ENCODE measurements around the gene KISS1.

KISS1 gene

GRCh38 chr1:204218552-204218951 is 22.3 kb upstream of the KISS1 start:
- in situ Hi-C loops (cut with MboI; ENCODE audit: low sequenced_read_pairs) = no loop called here

DNA sequence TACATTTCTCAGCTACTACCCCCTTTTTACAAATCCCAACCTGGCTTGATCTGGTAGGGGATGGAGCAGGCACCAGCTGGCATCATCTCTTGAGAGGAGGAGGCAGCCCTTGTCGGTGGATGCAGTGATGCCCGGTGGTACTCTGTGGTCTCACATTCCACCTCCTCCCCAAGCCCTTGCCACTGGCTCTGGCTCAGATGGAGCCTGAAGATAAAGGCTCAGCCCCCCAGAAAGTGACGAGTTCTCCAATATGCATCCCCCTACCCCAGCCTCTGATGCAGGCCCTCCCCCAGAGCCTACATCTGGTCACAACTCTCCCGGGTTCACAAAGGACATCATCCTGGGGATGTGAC is 21.3 kb upstream of the KISS1 start:
- in situ Hi-C loops (cut with MboI; ENCODE audit: low sequenced_read_pairs) = no loop called here

DNA sequence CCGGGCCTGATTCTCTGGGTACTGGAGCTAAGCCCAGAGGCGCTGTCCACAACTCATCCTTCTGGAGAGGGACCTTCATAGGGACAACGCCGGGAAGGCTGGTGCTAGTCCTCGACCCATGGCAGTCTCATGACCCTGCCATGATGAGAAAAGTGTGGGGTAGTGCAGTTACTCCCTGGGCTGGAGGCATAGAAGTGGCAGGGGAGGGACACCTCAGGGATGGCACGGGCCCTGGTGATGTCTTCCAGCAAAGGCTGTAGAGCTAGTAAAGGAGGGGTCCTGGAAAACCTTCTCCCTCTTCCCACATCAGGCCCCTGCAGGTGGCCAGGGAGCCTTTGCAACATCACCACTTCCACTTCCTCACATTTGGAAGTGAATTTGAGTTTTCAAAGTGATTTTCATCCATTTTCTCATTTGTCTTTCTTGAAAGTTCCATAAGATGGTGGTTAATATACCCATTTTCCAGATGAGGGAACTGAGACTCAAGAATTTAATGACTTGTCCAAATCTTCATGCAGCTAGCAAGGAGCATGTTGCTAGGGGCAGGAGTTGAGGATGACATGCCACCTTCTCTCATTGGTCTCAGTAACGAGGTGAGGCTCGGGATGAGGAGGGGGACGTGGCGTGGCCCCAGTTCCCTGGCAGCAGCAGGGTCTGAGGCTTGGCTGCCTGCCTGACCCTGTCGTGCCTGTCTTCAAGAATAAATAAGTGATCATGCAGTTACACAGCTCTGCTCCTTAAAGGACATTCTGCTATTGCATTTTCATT is 20.8 kb upstream of the KISS1 start:
- in situ Hi-C loops (cut with MboI; ENCODE audit: low sequenced_read_pairs) = no loop called here

DNA sequence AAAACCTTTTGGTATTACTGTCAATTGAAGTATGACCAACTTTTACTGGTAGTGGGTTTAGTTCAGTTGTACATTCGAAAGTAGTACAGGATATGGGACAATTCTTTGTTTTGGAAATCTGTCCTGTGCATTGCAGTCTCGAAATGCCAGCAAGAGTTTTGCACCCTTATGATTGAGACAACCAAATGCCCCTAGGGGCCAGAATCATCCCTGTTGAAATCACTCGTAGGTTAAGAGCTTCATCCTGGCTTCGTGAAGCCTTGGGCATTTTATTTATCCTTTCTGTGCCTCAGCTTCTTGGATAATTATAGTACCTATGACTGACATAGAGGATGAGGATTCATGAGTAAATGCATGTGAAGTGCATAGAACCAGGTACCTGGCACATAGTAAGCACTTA is 19.9 kb upstream of the KISS1 start:
- in situ Hi-C loops (cut with MboI; ENCODE audit: low sequenced_read_pairs) = no loop called here

GRCh38 chr1:204213668-204214662 is 17.7 kb upstream of the KISS1 start, which contains the start of gene GOLT1A:
TSS of gene GOLT1A (minus strand) at chr1:204213988. CDS start at chr1:204213906, 82 bp downstream.
- in situ Hi-C loops (cut with MboI; ENCODE audit: low sequenced_read_pairs) = no loop called here

- in situ Hi-C loops (cut with MboI; ENCODE audit: low sequenced_read_pairs) = no loop called here
These were observed 16.4 kb upstream of the KISS1 start for GRCh38 chr1:204212715-204213114.

DNA sequence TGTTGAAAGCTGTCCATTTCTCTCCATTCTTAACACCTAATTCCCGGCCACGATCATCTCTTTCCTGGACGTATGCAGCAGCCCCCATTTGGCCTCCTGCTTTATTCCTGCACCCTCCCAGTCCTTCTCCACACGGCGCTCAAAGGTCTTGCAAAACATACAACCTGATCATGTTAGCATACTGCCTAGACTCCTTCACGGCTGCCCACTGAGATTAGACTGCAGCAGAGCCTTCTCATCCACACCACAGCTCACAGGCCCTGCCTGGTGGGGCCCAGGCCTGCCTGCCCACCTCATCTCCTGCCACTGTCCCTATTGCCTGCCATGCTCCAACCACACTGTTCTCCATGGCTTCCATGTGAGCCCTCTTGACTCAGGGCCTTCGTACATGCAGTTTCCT is 14.8 kb upstream of the KISS1 start:
- in situ Hi-C loops (cut with MboI; ENCODE audit: low sequenced_read_pairs) = no loop called here

DNA sequence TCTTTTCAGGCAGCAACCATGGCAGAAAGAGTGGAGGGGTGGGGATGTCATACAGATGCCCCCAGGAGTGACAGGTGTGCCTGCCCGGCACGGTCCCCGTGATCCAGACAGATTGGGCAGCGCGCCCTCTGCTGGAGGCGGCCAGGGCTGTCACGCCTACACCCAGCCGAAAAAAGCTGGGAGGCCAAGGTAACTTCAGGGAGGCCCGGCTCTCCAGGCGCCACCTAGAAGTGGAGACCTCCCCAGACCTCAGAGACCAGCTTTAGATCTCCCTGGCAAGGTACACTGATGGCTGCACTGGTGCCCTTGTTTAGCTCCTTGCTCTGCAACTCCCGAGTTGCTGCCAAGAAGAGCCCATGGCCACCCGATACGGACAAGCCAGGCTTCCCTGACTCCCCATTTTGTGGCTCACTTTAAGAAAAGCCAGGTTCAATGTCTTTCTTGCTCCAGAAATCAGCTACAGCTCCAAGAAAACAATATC is 10.9 kb upstream of the KISS1 start:
- in situ Hi-C loops (cut with MboI; ENCODE audit: low sequenced_read_pairs) = no loop called here

GRCh38 chr1:204206121-204206520 is 9.8 kb upstream of the KISS1 start:
- in situ Hi-C loops (cut with MboI; ENCODE audit: low sequenced_read_pairs) = no loop called here

GRCh38 chr1:204205486-204205885 is 9.2 kb upstream of the KISS1 start:
- in situ Hi-C loops (cut with MboI; ENCODE audit: low sequenced_read_pairs) = no loop called here

- in situ Hi-C loops (cut with MboI; ENCODE audit: low sequenced_read_pairs) = no loop called here
These were observed 8.7 kb upstream of the KISS1 start for GRCh38 chr1:204204944-204205343.

DNA sequence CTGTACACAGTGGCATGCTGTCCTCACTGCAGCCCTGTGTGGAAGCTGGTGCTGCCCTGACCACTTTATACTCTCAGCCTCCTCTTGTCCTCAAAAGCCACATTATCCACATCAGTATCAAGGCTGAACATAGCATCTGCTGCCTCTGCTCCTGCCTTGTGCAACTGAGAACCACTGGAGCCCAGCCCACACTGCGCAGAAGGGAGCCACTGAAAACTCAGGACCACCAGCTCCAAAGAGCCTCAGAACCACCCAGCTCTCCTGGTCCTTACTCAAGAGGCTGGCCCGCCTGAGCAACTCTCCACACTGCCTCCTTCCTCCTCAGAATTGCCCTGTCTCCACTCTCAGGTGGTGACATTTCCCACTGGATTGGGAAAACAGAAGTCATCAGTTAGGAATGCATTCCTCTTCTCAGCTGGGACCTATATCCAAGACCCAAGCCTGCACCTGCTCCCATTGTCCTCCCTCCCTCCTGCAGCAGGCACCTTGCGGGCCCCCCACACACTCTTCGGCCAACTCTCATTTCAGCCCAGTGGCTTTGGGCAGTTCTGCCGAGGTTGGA is 7.0 kb upstream of the KISS1 start:
- in situ Hi-C loops (cut with MboI; ENCODE audit: low sequenced_read_pairs) = no loop called here

DNA sequence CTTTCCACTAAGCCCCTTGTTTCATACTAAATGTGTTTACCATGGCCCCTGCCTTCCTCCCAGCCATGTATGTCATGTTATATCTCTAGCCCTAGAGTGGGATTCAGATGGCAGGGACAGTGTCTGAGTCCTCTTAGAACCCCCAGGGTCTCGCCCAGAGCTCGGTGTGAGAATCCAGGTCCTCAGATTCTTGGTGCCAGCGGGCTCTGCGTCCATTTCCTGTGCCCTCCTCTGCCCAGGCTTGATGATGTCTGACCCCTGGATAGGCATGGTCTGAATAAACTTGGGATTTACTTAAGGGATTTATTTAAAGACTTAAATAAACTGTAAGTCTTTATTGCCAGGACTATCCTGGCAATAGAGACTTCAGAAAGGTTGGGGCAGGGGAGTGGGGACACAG is 6.2 kb upstream of the KISS1 start:
- in situ Hi-C loops (cut with MboI; ENCODE audit: low sequenced_read_pairs) = no loop called here

DNA sequence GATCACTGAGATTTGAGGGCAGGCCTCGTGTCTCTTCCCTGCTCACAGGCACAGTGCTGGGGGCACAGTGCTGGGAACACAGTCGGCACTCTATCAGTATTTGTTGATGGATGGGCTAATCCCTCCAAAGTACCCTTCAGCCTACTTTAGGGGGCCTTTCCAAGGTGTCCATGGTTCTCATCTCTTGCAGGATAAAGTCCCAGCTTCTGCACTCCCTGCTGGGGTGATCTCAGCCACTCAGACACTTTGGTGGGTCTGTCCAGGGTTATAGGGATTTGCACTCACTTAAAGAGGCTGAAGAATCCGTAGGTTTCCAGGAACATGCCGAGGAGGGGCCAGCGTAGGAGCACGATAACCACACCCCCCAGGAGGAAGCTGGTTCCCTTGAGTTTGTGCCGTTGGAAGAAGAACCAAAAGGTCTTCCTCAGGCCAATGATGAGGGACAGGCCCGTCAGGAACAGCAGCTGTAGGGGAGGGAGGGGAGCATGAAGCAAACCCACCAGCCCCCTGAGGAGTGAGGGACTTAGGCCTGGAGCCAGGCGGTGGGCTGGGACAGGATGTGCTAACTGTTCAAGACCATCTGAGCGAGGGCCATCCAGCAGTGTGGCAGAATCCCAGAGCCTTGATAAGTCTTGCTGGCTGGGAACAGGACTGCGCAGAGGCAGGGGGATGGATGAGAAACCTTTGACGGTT is 5.2 kb upstream of the KISS1 start:
- in situ Hi-C loops (cut with MboI; ENCODE audit: low sequenced_read_pairs) = no loop called here

GRCh38 chr1:204199579-204199978 is 3.3 kb upstream of the KISS1 start:
- in situ Hi-C loops (cut with MboI; ENCODE audit: low sequenced_read_pairs) = no loop called here

DNA sequence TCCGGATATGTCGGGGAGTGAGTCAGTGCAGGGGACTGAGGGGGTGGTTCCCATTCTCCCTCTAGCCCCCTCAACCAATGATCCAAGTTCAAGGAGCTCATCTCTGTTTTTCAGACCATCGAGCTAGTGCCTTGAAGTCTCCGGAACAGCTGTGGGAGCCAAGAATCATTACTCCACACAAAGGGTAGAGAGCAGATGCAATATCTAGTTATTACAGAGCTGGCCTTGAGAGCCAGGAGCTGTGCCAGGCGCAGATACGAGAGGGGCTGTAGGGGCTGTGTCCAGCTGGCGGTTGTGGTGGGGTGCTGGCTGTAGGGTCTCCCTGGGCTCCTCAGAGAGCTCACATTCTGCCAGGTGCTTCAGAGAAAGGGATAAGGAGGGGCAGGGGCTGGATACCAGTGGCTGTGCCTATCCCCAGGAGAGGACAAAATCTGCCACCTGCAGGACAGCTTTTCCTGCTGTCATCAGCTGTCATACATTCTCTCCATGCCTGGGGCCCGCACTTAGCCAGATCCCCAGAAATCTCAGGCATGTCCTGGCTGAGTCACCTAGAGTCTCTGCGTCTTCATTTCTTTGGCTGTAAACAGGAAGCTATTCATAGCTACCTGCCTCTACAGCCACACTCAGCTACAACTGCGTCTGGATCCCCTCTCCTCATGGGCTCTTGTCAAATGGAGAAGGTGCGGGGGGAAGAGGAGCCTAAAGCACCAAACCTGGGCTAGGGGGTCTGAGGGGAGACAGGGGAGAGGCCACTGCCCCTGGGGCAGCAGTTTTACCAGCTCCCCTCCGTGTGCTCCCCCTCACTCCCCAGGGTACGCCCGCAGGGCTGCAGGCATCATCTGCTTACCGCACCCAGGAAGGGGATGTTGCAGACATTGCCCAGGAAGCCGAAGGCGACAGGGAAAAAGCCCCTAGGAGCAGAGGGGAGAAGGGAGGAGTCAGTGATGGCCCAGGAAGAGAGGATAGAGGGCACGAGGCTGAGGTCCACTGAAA is 2.4 kb upstream of the KISS1 start:
- in situ Hi-C loops (cut with MboI; ENCODE audit: low sequenced_read_pairs) = no loop called here

DNA sequence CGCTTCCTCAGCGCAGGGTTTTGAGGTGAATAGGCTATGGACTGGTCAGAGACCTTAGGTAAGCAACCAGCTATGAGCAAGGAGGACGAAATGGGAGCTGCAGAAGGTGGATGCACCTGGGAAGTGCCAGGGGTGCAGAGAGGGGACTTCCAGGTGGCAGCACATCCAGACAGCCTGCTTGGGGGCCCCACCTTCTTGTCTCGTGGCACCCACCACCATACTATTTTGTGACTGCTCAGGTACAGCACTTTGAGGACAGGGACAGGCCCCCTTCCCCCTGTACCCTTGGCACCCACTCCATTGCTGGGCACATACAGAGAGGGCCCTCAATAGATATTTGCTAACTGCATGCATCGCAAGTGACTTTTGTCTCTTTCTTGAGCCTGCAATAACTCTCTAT is 777 bp upstream of the KISS1 start:
- in situ Hi-C loops (cut with MboI; ENCODE audit: low sequenced_read_pairs) = no loop called here

- in situ Hi-C loops (cut with MboI; ENCODE audit: low sequenced_read_pairs) = no loop called here
These were observed 1.5 kb downstream of the KISS1 start for GRCh38 chr1:204194771-204195170.

DNA sequence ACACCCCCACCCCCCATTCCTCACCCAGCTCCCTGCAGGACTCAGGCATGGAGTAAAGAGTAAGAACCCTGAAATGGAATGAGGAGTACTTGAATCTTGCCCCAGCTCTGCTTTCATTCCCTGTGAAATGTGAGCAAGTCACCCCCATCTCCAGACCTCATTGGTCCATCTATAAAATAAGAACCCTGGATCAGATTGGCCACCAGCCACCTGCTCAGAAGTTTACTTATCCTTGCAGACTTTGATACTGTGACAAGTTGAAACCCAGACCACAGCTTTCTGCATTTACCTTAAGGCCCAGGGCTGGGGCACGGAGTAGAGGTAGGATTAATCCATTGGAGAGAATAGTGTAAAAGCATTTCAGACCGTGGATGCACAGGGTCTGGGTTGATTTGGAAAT is 2.2 kb downstream of the KISS1 start:
- in situ Hi-C loops (cut with MboI; ENCODE audit: low sequenced_read_pairs) = no loop called here

All from HL-60/S4 (cell line).